Measurements from ENCODE around the gene ADARB2.

DNA sequence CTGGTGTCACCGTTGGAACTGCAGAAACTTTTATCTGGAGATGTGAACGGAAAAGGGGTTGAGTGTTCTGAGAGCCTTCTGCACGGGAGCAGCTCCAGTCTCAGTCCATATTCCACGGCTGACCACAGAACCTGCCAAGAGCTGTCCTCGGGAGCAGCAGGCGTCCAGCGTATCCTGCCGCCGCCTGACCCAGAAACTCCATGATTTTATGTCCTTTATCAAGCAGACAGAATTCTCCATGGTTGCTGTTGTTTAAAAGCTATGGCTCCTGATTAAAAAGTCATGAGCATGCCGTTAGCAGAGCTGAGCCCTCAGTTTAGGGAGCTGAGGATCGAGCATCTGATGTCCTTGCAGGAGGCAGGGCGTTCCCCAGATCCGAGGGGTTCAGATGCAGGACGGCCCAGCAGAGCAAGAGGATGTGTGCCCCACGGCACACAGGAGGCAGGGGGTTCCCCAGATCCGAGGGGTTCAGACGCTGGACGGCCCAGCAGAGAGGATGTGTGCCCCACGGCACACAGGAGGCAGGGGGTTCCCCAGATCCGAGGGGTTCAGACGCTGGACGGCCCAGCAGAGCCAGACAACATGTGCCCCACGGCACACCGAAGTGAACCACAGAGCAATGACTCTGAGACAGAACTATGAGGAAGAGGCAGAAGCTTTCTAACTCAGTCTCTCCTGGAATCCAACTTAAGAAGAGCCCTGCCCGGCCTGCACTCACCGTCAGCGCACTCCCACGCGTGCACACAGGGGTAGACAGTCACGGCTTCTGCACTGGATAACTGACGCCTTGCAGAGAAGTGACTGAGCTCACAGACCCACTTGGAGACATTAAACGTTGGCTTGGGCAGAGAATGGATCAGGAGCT, 584.7 kb downstream of the ADARB2 start:
- TF ChIP-seq EZH2 (IDR thresholded peaks at IDR 0.05; ENCODE audit: insufficient read depth, poor library complexity, severe bottlenecking) (no peak), EZH2phosphoT487 (IDR thresholded peaks at IDR 0.05; ENCODE audit: insufficient read depth, low read depth) (no peak)
